GM19372 (cell line): ENCODE data around the gene NIPAL3.
"Not testable (repeated sequence)": the region's sequence is repeated elsewhere in the genome, so short reads cannot be mapped to it uniquely, and the experiment has no call there.

Experiments
- ATAC-seq: cut with Tn5 transposase; IDR thresholded peaks from one replicate; pipeline ENCODE4 v1.9.1; 2021; ENCODE audit warnings: mild to moderate bottlenecking, low read depth, moderate library complexity; ENCODE audit not compliant: unreplicated experiment

Gene NIPAL3

GRCh38 chr1:24454673-24455072 lies 39.1 kb downstream of the NIPAL3 start:
- no peak for ATAC-seq

GRCh38 chr1:24455272-24455671 lies 39.7 kb downstream of the NIPAL3 start:
- ATAC-seq = no peak

DNA sequence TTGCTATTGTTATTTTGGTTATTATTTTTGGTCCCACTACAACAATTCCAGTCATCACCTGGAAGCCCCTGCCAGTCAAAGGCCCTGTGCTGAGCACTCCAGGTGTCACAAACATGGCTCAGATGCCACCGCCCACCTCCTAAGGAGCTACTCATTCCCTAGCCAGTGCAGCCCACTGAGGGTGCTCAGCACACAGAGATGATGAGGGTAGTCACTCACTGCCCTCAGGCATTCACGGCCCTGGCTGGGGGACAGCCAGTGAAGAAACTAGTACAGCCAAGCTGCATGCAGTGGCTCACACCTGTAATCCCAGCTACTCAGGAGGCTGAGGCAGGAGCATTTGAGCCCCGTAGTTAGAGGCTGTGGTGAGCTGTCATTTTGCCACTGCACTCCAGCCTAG lies 42.3 kb downstream of the NIPAL3 start:
- no peak for ATAC-seq

DNA sequence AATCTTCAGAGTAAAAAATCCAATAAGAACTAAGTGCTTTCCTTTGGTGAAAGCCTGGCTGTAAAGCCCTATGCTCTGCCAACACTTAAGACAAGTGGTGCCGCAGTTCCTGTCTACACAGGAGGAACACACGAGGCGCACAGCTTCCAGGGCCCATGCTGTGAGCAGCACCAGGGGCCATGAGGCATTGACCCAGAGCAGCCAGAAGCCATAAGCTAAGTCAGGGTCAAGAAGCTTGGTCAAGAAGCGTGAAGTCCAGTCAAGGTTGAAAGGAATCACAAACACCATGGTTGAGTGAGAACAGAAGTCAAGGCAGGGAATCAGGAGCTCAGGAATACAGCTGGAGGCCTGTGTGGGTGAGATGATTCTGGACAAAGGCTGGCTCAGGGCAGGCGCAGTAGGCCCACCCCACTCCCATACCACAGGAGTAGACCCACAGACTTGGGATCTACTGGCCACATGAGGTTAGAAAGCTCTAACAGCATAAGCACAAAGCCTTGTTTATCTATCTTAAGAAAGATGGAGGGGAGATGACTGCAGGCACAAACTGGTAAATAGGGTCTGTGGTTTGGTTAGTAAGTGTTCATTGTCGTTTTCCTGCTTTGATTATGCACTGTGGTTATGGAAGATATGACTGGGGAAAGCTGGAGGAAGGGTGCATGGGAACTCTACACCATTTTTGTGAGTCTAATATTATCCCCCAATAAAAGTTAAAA lies 44.1 kb downstream of the NIPAL3 start:
- ATAC-seq = no peak

DNA sequence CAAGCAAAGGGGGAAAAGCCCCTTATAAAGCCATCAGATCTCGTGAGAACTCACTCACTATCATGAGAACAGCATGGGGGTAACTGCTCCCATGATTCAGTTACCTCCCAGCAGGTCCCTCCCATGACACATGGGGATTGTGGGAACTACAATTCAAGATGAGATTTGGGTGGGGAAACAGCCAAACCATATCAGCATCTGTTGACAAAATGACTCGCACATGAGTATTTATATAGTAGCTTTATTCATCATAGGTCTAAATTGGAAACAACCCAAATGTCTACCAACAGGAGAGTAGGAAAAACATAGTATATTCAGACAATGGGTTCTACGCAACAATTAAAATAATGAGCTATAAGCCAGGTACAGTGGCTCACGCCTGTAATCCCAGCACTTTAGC lies 46.5 kb downstream of the NIPAL3 start:
- ATAC-seq = not testable (repeated sequence)

- ATAC-seq = no peak
These were observed 48.5 kb downstream of the NIPAL3 start for GRCh38 chr1:24463776-24464735.

GRCh38 chr1:24465099-24465498 lies 49.5 kb downstream of the NIPAL3 start:
- no peak for ATAC-seq

- no peak for ATAC-seq
These were observed 50.0 kb downstream of the NIPAL3 start for GRCh38 chr1:24465638-24466037.

DNA sequence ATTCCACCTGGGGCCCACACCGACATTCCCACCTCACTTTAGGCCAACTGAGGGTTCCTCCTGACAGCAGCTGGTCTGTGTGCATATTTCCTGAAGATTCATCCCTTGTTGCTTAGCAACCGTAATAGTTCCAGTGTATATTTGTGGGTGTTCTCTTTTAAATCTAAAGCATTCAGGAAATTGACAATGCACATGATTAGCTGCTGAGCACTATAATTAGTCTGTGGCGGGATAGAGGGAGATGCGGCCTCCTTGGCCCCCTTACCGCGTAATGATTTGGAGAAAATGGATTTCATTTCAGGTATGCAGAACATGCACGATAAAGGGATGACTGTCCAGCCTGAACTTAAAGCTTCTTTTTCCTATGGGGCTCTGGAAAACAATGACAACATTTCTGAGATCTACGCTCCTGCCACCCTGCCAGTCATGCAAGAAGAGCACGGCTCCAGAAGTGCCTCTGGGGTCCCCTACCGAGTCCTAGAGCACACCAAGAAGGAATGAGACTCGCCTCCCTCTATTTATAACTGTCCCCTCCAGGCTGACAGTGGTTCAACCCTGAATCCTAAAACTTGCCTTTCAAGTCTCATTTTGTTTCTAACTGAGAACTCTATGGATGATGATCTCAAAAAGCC lies 53.2 kb downstream of the NIPAL3 start:
- no peak for ATAC-seq

GRCh38 chr1:24470592-24470991 lies 55.0 kb downstream of the NIPAL3 start:
- no peak for ATAC-seq

DNA sequence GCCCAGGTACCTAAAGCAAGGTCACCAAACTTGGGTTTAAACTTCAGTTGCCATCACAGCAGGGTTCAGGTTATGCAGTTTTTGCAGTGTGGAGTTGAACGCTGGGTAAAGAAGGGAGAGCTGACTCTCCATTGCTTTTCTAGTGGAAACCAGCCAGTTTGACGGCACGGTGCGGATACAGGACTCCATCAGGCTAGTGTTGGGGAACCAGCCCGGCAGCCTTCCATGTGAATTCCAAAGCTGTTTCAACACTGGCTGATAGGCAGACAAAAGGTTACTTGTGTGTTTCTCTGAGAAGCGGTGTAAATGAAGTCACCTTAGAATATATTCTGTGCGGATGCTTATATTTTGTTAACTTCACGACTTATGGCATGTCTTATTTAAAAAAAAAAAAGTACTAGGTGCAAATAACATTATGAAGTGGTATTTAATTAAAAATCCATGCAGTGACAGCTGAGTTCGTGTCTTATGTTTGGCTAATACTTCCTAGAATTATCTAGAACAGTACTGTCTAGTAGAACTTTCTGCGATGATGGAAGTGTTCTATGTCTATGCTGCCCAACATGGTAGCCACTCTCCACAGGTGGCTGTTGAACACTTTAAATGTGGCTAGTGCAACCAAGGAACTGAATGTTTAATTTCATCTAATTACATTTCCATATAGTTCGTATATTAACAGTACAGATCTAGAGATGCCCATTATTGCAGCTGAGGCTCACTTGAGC lies 57.1 kb downstream of the NIPAL3 start:
- ATAC-seq = no peak

DNA sequence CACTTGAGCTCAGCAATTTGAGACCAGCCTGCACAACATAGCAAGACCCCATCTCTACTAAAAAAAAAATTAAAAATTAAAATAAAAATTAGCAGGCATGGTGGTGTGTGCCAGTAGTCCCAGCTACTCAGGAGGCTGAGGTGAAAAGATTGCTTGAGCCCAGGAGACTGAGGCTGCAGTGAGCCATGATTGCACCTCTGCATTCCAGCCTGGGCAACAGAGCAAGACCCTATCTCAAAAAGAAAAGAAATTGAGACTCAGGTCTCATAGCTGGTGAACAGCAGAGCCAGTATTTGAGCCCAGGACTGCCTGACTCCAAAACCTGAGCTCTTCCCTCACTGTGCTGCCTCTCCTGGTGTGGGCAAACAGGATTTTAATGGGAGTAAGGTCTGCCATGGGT lies 58.6 kb downstream of the NIPAL3 start:
- ATAC-seq = no peak

GRCh38 chr1:24475700-24476099 lies 60.1 kb downstream of the NIPAL3 start:
- ATAC-seq = no peak

GRCh38 chr1:24476571-24476970 lies 61.0 kb downstream of the NIPAL3 start:
- no peak for ATAC-seq

DNA sequence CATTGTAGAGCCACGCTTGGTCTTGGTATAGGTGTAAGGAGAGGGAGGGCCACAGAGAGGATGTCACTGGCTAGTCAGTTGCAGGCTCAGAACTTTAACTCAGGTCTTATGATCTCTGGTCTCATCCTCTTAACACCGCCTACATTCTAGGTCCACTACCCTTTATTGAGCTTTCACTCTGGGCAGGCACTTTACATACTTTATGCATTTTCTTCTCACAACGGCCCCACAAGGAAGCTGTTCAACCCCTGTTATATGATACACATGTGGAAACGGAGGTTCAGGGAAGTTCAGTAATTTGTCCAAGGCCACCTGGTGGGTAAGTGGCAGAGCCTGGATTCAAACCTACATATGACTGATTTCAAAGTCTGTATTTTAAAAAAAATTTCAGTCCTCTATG lies 61.7 kb downstream of the NIPAL3 start:
- no peak for ATAC-seq

GRCh38 chr1:24481101-24481500 lies 65.5 kb downstream of the NIPAL3 start:
- ATAC-seq = no peak

DNA sequence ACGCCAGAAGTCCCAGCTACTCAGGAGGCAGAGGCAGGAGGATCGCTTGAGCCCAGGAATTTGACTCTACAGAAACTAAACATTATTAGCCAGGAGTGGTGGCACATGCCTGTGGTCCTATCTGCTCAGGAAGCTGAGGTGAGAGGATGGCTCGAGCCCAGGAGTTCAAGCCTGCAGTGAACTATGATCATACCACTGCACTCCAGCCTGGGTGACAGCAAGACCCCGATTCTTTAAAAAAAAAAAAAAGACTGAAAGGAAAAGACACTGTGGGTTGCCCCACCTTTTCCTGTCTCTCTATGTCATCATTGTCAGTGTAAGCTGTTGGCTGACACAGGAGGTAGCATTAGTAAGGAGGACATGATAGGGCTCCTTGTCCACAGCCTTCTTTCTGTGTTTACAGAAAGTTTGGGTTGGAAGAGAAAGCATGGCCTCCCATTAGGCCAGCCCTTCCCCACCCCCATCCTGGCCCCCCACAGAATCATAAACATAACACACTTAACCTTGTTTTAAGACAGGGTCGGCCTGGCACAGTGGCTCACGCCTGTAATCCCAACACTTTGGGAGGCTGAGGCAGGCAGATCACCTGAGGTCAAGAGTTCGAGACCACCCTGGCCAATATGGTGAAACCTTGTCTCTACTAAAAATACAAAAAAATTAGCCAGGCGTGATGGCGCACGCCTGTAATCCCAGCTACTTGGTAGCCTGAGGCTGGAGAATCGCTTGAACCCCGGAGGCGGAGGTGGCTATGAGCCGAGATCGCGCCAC lies 66.4 kb downstream of the NIPAL3 start:
- ATAC-seq = no peak

GRCh38 chr1:24483441-24483840 lies 67.8 kb downstream of the NIPAL3 start:
- ATAC-seq = no peak

GRCh38 chr1:24484199-24484598 lies 68.6 kb downstream of the NIPAL3 start:
- ATAC-seq = no peak
